HG03095 (cell line): Measurements from ENCODE around the gene TRABD2B.

Experiments used
- ATAC-seq: cut with Tn5 transposase; IDR thresholded peaks from one replicate; pipeline ENCODE4 v1.9.1; 2021; ENCODE audit warnings: moderate library complexity; ENCODE audit not compliant: unreplicated experiment

TRABD2B gene

DNA sequence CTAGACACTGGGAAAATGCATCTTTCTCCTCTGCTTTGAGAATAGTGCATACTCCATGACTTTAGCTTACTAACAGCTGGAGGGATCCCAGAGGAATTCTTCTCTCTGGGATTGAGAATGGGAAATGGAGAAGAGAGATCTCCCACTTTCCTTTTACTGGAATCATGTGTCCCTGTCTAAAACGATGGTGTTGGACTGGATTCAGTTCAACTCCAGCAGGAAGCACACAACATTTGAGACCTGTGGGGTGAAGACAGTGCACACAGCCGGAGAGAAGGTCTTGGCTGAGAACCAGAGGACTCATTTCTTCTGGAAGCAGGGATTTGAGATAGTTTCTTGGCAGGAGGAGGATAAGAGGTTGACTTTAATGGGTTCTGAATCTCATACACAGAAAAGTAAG lies 58.7 kb downstream of the TRABD2B start:
- ATAC-seq, result no peak

DNA sequence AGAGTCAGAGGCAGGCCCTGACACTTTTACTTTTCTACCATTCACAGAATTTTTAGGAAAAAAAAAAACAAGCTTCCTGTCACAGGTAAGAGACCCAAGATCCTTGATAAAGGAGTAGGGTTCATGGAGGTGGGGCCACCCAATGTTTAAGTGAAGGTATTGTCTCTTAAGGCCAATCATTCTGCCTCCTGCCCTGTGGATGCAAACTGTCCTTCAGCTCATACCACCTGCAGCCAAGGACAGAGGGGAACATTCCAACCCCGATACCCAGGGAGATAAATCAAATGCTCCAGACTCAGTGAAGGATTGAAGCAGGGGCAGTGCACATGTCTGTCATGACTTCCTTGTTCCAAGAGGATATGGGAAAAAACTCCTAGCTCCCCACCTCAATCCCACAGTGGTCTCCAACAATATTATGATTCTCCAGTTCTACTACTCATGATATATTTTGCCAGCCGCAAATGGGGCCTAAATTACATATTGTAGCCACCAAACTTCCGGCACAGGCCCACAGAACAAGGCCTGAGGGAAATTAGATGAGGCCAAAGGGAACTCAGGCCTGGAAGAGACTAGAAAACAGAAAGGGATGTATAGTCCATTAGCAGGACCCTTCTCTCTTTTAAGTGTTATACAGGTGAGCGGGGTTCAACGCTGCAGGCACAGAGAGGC lies 59.5 kb downstream of the TRABD2B start:
- no peak for ATAC-seq

DNA sequence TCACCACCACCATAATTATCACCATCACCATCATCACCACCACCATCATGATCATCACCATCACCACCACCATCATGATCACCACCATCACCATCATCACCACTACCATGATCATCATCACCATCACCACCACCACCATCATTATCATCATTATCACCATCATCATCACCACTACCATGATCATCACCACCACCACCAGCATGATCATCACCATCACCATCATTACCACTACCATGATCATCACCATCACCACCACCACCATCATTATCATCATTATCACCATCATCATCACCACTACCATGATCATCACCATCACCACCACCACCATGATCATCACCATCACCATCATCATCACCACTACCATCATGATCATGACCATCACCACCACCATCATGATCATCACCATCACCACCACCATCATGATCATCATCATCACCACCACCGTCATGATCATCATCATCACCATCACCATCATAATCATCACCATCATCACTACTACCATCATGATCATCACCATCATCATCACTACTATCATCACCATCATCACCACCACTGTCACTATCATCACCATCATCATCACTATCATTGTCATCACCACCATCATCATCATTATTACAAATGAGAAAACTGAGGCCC lies 60.2 kb downstream of the TRABD2B start:
- ATAC-seq, result no peak

DNA sequence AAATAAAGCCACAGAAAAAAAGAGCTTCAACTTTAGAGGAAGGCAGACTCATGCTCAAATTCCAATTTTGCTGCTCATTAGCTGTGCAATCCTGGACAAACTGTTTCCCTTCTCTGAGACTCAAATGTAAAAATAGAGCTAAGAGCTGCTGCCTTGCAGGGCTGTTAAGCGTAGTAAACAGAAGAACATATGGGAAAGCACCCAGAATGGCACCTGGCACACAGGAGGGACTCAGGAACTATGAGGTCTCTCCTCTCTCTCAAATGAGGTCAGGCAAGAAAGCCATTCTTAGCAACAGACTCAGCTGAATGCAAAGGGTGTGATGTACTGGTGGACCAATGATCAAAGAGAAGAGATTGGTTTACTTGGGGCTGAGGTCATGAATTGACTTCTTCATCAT lies 61.3 kb downstream of the TRABD2B start:
- ATAC-seq, result no peak

DNA sequence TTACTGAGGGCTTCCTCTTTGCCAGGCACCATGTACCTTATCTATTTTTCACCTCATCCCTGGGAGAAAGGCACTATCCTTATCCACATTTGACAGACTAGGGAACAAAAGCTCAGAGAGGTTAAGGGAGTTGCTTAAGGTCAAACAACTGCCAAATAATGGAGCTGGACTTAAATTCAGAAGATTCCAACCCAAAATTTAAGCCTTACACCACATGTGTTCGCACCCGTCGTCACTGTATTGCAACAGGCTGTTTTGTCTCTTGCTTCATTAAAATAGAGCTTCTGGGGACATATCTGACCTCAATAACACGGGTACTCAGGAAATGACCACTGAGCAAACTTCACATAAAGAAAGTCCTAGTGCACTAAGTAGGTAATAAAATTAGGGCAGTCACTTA lies 62.0 kb downstream of the TRABD2B start:
- ATAC-seq, result no peak

DNA sequence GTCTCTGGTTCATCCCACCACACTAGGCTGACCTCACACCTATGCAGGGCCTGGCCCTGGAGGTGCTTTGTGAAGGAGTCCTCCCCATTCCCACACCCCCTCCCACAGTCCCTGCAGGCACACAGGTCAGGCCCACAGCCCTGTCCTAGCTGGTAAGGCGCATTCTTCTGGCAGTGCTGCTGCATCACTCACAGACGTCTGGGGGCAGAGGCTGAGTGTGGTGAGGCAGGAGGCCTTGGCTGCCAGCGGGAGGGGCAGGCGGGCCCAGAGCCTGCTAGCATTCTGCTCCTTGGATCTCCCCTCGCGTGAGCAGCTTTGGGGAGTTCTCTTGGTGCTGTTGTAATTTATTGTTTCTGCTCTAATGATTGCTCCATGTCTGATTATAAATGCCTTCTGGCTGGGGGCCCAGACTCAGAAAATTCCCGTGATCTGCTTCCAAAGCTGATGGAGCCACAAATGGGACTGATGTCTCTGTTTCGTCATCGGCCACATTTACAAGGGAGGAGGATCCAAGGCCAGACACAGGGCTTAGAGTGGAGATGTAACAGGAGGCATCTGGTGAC lies 62.9 kb downstream of the TRABD2B start:
- ATAC-seq, result no peak

DNA sequence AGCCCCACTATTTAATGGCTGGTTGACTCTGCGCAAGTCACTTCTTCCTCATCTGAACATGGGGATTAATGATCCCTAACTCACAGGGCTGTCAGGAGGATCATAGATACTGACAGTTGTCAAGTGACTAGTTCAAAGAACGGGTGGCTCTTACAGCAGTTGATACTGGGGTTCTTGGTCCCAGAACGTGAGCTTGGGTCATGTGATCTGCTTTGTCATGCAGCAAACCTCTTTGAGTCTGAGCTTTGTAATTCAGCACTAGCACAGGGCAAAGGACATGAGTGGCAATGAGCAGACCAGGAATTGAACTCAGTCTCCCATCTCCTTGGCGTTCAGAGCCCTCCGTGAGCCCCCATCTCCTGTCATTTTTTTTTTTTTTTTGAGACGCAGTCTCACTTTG lies 64.4 kb downstream of the TRABD2B start:
- no peak for ATAC-seq

DNA sequence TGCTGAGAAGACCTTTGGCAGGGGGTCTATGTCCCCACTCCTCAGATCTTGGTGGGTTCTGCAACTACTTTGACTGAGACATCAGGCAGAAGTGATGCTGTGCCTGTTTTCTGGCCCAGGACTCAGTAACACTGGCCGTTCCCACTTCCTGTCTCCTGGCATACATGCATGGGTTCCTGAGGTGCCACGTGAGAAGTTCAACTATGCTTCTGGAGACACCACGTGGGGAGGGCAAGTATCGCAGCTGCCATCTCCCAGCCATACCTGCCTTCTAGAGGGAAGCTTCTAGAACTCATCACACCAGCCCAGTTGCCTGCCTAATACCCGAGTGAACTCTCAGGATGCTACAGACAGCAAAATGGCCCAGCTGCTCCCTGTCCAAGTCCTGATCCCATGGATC lies 65.8 kb downstream of the TRABD2B start:
- ATAC-seq, result no peak

DNA sequence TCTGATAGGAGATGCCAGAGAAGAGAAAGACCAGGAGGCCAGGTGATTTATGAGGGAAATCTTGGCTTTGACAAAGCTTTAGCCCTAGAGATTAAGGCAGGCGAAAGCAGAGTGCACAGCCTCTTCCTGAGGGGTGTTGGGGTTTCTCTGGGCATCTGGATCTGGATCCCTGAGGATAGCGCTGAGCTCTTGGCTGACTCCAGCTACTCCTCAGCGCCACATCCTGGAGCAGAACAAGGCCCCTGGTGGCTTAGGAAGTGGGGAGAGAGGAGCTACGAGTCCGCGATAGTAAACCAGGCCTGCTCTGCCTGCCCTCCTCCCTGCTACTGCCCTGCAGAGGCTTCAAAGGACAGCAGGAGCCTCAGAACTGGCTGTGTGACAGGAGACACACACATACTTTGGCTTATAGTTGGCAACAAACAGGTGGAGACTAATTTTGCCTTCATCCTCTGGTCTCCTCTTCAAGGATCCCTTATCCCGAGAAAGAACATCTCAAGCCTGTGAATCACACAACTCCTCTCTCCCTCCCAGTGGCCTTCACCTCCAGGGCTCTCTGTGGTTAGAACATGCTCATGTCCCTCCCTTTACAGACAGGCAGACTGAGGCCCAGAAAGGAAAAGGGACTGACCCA lies 66.9 kb downstream of the TRABD2B start:
- ATAC-seq, result no peak

DNA sequence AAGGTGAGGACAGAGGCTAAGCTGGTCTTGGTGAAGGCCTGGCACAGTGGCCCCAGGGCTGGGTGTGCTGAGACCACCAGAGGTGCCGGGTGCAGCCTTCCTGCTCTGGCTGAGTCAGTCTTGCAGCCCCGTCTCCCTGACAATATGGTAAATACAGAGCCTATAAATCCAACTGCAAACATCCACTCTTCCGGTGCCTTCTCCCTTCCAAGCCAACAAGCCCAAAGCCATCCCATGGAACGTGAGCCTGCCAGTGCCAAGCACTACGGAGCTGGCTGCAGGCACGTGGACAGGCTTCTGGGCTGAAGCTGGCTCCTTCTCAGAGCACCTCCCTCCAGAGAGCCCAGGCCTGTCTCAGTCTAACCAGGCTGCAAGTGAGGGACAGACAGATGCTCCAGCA lies 70.0 kb downstream of the TRABD2B start:
- no peak for ATAC-seq

DNA sequence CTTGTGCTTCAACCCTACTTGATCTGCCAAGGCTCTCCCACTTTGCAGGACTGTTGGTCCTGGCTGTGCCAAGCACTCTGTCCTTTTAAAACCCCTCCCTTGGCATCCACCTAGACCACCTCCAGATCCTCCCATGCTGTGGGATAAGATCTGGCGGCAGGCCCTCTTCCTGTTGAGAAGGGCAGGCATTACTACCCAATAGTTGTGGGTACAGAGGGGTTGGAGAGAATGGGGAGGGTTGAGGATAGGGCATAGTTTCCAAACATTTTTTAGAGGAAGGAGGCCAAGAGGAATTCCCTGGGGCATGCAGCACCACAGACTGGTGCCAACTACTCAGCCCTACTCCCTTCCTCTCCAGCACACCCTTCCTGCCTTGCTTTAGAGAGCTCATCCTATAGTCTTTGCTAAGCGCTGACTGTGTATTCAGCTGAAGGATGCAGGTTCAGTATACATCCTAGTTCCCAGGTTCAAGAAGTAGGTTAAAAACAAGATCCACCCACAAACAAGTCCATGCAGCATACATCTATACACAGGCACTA lies 70.7 kb downstream of the TRABD2B start:
- no peak for ATAC-seq

DNA sequence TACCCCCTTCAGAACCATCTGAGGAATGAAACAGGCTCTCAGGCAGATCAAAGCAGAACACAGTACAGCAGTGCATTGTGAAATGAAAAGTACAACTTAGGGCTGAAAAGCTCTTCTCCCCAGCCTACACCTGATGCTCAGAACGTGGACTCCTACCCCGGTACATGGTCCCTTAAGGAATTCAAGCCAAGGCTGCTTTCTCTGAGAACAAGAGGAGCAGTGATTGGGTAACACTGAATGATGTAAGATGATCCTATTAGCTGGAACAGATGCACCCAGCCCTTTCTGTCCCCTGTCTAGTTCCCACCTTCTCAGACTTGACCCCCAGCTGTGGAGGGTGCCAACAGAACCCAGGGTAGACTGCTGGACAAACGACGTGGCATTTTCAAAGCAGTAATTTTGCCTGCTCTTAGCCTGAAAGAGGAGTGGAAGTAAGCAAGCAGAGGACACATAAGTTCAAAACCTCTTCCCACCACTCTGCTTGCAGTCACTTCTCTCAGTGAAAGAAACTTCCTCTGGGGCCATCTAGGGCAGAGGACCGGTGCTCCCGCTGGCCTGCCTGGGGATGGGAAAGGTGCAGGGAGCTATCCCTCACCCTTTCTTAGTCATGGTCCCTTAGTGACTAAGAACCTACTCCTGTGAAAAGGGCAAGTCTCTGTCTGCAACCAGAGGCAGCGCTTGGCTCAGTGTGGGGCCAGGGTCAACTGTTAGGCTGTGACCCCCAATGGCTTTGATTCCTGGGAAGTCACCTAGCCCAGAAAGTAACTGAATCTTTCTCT lies 72.7 kb downstream of the TRABD2B start:
- no peak for ATAC-seq

DNA sequence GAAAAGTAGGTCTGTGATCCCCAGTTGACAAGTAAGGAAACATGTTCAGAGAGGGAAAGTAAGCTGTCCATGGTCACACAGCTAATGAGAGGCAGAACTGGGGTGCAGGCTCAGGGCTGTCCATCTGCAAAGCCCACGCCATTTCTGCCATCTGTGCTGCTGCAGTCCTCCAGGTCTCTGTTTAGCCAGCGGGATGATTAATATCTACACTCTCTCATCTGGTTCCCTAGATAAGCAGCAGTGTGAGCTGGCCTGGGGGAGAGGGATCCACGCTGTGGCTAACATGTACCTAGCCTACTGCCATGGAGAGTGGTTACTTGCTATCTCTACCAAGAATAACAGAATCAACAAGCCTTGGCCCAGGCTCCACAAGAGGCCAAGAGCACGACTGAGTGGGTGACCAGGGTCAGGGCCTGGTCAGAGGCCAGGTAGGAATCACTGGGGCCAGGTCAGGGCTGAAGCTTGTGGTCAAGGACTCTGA lies 75.2 kb downstream of the TRABD2B start:
- no peak for ATAC-seq

DNA sequence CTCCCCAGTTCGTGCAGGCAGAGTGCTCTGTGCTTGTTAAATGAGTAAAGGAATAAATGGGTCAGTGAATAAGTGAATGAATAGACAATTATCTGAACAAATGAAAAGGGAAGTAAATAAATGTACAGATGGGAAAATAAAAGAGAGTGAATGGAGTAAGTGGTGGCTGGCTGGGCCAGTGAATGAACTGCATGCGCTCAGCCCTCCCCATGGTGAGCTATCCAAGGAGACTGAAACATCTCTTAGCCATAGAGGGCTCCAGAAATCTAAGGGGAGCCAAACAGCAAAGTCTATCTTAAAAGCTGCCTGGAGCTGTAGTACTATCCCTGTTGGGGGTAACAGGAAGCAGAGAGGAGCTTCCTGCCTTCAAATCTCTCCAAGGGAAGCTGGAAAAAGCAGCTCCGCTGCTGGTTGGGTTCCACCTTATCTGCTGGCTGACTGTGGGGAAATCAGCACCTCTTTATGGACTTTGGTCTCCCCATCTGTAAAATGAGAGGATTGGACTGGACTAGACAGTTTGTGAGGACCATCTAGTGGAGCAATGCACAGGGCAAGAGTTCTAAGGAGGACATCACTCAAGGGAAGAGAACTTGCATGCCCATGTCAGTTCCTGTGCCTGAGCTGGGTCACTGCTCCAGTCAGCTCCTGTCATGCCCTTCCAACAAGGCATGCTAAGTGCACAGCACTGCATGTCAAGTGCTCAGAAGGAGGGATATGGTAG lies 77.9 kb downstream of the TRABD2B start:
- ATAC-seq, result no peak

DNA sequence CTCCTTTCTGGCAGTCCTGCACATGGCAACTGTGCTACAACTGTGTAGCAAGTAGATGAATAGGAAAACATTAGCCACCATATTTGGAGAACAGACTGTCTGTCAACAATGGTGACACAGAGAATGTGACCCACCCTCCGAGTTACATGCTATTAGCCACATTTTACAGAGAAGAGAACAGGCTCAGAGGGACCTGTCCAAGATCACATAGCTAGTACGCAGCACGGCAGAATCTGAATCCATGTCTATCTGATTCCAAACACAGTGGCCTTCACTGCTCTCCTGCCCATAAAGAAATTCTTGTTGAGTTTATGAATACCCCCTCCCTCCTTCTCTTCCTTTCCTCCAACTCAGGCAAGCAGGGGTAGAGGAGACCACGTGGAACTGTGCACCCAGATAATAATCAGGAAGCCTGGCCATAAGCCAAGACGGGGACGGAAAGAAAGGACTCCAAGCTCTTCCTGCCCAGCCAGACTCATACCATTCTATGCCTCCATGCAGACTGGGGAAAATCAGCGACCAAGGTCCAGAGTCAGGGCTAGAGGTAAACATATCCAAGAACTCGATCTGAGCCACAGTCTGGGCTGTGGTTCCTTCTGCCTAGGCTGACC lies 78.8 kb downstream of the TRABD2B start:
- no peak for ATAC-seq

DNA sequence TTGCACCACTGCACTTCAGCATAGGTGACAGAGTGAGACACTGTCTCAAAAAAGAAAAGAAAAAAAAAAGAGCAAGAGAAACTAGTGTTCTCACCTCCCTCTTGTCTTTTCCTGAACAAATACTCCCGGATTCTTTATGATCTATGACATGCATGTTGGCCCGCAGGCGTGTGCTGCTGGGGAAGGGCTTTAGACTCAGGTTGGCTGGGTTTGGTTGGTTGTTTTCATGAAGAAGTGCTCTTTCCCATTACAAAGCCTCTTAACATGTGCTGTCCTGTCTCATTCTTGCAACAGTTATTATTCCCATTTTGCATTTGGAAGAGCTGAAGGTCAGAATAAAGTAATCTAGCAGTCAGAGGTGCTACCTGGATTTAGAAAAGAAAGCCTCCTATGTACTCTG lies 79.5 kb downstream of the TRABD2B start:
- no peak for ATAC-seq

DNA sequence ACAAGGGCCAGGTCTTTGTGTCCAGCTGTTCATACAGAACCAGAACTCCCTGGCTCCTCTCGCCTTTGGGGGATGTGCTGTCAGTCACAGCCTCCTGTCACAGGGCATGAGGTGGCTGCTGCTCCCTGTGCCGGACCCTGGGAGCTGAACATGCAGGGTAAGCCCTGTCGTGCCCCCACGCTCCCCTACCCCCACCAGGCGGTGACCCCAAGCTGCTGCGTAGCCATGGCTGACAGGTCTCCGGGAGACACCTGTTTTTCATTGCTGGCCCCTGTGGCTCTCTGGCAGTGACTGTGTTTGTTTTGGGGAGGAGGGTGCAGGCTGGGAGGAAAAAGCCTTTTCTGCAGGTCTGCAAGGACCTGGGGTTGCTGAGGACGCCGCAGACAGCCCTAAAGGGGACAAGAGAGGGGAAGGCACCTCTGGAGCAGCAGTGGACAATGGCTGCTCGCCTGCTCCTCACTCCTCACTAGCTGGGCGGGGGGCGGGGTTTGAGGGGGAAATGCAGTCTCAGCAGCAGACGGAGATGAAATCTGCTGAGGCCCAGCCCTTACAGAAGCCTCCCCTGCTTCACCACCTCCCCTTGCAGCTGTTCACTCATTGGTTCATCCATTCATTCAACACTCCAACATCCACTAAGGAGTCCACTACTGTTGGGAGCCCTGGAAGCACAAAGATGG lies 81.4 kb downstream of the TRABD2B start:
- ATAC-seq, result no peak

DNA sequence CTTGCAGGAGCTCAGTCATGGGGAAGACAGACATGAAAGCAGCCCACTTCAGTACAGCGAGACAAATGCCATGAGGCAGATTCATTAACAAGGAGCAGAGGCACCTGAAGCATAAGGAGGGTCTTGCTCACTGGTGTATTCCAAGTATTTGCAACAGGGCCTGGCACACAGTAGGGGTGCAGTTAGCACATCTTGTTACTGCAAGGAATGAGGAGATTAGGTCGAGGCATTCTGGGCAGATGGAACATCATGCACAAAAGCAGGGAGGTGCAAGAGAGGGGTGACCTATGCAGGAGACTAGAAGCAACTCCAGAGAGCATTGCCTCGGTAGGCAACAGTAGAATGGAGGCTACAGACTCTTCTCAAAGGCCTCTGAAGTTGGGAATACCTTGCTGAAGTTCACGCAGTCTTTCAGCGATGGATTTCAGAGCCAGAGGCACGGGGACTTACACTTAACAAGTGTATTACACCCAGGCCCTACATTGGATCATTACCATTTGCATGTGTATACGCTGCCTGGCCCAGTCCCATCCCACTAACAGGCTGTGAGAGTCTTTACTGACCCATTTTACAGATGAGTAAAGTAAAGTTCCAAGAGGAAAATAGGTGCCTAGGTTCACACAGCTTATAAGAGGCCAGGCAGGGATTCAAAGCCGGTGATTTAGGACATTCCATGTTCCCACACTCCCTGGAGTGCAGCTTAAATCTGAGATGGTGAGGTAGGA lies 82.1 kb downstream of the TRABD2B start:
- ATAC-seq, result no peak
